ENCODE measurements around the gene SPDYE5. TPM values are rescaled to one million over a fixed set of nuclear protein-coding genes. Genes with fewer than 3 reads are reported as not detected.

The SPDYE5 gene
- total RNA-seq, 2 donors from 2014 or later = not detected

DNA sequence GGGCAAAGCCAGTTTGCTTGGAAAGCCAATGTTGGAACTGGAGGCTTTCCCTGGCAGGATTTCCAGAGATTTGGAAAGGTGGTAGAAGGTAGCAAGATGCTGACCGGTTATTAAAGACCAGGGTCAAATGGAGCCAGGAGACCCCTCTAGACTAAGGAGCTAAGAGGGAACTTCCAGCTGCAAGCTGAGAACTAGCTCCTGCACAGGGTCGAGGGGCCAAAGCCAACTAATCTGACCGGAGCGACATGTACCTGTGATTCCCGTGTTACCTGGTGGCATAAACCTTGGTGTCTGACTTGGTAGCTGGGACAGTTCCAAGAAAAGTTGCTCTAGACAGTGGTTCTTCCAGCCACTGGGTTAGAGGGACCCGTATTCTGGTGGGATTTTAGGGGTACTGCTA, 41.8 kb downstream of the SPDYE5 start:
- TF ChIP-seq, protein P1, sequence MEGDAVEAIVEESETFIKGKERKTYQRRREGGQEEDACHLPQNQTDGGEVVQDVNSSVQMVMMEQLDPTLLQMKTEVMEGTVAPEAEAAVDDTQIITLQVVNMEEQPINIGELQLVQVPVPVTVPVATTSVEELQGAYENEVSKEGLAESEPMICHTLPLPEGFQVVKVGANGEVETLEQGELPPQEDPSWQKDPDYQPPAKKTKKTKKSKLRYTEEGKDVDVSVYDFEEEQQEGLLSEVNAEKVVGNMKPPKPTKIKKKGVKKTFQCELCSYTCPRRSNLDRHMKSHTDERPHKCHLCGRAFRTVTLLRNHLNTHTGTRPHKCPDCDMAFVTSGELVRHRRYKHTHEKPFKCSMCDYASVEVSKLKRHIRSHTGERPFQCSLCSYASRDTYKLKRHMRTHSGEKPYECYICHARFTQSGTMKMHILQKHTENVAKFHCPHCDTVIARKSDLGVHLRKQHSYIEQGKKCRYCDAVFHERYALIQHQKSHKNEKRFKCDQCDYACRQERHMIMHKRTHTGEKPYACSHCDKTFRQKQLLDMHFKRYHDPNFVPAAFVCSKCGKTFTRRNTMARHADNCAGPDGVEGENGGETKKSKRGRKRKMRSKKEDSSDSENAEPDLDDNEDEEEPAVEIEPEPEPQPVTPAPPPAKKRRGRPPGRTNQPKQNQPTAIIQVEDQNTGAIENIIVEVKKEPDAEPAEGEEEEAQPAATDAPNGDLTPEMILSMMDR (IDR thresholded peaks at IDR 0.05) = no peak
- H3K9me3 ChIP-seq = no peaks in the 10 kb centered on the region
- H3K27ac ChIP-seq = no peak overlapping the region
- H3K4me3 ChIP-seq = no peak overlapping the region
- H3K27me3 ChIP-seq (replicated peaks; ENCODE audit: insufficient read depth) = no peaks in the 10 kb centered on the region
- H3K36me3 ChIP-seq = peaks cover 28% of the 10 kb centered on the region
- no peak for ATAC-seq (ENCODE audit: insufficient number of reproducible peaks, low FRiP score, low read depth)
- DNase-seq (ENCODE audit: low spot score) = no peak
- H3K4me1 ChIP-seq (ENCODE audit: control insufficient read depth in 1 of 2, low read depth in 2 of 2) = no peaks in the 10 kb centered on the region

DNA sequence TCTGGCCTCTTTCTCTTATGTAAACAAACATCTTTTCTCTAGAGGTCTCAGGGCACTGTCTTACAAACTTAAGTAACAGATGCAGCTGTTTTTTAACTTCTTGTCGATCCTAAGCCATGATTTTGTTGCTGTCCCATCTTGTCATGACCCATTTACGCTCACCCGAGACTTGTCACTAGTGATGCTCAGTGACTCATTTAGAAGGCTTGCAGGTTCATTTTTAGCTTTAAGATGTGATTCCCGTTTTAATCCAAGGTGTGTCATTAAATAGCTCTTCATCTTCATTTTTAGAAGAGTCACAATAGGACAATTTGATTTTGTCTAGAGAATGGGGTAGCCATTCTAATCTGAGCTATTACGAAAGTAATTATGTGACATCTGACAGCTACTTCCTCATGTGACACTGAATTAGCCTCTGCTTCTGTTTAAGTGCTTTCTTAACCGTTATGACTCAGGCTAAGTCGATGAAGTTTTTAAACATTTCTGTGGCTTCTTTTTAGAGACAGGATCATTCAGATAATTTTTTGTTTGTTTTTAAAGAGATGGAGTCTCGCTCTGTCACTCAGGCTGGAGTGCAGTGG, 42.7 kb downstream of the SPDYE5 start:
- TF ChIP-seq, protein P1 (IDR thresholded peaks at IDR 0.05) = no peak
- H3K36me3 ChIP-seq = peaks cover 37% of the 10 kb centered on the region

DNA sequence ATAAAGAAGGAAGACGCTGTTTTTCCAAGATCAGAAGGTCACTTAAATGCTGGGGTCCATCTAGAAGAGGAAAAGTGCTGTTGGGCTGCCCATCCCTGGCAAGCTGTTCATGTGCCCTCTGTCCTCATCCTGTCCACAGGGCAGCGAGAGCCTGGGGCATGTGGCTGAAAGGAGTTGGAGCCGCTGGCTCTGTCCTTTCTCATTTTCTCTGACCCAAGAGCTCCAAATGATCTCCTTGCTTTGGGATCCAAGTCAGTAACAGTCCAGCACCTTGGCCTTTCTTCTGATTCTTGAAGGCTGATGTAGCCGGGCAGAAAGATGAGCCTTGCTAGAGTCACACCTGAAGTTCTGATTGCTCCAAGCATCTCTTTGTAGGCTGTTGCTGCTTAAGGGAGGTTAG, 44.4 kb downstream of the SPDYE5 start:
- ATAC-seq (ENCODE audit: insufficient number of reproducible peaks, low FRiP score, low read depth) = no peak
- H3K27ac ChIP-seq = no peak overlapping the region
- no peaks in the 10 kb centered on the region for H3K4me1 ChIP-seq (ENCODE audit: control insufficient read depth in 1 of 2, low read depth in 2 of 2)
- peaks cover 45% of the 10 kb centered on the region for H3K36me3 ChIP-seq
- H3K27me3 ChIP-seq (replicated peaks; ENCODE audit: insufficient read depth) = no peaks in the 10 kb centered on the region
- no peak for DNase-seq (ENCODE audit: low spot score)
- no peak overlapping the region for H3K4me3 ChIP-seq
- TF ChIP-seq, protein P1 (IDR thresholded peaks at IDR 0.05) = no peak
- H3K9me3 ChIP-seq = no peaks in the 10 kb centered on the region

More for the DNA sequence above, 42.7 kb downstream of the SPDYE5 start:
- Histone ChIP-seq H3K9me3 (no peaks in the 10 kb centered on the region), H3K4me3 (no peak overlapping the region), H3K27me3 (replicated peaks; ENCODE audit: insufficient read depth) (no peaks in the 10 kb centered on the region), H3K4me1 (ENCODE audit: control insufficient read depth in 1 of 2, low read depth in 2 of 2) (no peaks in the 10 kb centered on the region), H3K27ac (no peak overlapping the region)
- no peak for DNase-seq (ENCODE audit: low spot score)
- no peak for ATAC-seq (ENCODE audit: insufficient number of reproducible peaks, low FRiP score, low read depth)

DNA sequence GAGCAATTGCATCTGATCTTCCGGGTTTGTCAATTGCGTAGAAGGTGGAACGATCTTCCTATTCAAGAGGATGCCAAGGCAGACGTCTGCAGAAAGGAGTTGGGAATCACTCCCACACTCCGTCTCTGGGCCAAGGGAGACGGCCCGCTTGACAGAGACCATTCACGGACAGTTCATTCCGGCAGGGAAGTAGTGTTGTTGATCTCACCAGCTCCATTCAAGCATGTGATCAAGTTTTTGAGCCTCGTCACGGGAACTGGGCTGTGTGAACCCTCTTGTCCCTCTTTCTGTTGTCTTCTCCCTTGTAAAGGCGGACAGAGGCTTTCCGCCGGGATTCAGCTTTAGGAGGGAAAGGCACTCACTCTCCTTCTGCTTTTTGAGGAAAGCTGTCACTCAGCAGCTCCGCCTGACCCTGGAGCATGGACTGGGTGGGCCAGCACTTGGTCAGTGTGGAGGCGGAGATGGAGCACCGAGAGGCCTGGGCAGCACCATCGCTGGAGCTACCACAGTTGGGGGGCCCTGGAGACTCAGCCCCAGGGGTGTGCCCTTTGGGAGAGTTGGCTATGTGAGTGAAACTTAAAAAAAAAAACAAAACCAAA, 44.9 kb downstream of the SPDYE5 start:
- no peaks in the 10 kb centered on the region for H3K9me3 ChIP-seq
- no peaks in the 10 kb centered on the region for H3K4me1 ChIP-seq (ENCODE audit: control insufficient read depth in 1 of 2, low read depth in 2 of 2)
- no peaks in the 10 kb centered on the region for H3K27me3 ChIP-seq (replicated peaks; ENCODE audit: insufficient read depth)
- H3K4me3 ChIP-seq = no peak overlapping the region
- peaks cover 50% of the 10 kb centered on the region for H3K36me3 ChIP-seq
- ATAC-seq (ENCODE audit: insufficient number of reproducible peaks, low FRiP score, low read depth) (no peak), DNase-seq (ENCODE audit: low spot score) (no peak)
- TF ChIP-seq, protein P1 (IDR thresholded peaks at IDR 0.05) = no peak
- H3K27ac ChIP-seq = no peak overlapping the region

DNA sequence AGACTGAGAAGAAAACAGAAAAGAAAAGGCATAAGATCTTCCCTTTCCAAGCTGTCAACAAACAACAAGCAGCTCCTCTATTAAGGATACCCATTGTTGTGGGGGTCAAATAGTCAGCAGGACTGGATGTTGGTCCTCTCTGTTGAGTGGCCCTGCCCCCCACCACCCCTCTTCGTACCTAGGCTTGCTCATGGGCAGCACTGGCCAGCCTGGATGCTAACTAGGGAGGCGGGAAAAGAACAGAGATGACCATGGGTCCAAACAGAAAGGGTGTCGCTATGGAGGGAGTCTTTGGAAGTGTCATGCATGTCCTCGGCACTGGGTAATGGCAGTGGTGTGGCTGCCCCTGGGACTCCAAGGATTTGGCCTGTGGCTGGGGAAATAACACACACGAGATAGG, 45.6 kb downstream of the SPDYE5 start:
- ATAC-seq (ENCODE audit: insufficient number of reproducible peaks, low FRiP score, low read depth) (no peak), DNase-seq (ENCODE audit: low spot score) (no peak)
- Histone ChIP-seq H3K4me1 (ENCODE audit: control insufficient read depth in 1 of 2, low read depth in 2 of 2) (no peaks in the 10 kb centered on the region), H3K9me3 (no peaks in the 10 kb centered on the region), H3K27ac (no peak overlapping the region), H3K27me3 (replicated peaks; ENCODE audit: insufficient read depth) (no peaks in the 10 kb centered on the region), H3K36me3 (peaks cover 52% of the 10 kb centered on the region), H3K4me3 (no peak overlapping the region)
- TF ChIP-seq, protein P1 (IDR thresholded peaks at IDR 0.05) = no peak
